Measurements from ENCODE around the gene PKP1. TPM values are rescaled to one million over a fixed set of nuclear protein-coding genes. Genes with fewer than 3 reads are reported as not detected.

Gene PKP1
- total and polyA plus RNA-seq, 2 of the 4 experiments (the other 2 are of a cell fraction), result 0.18 to 0.36 TPM

DNA sequence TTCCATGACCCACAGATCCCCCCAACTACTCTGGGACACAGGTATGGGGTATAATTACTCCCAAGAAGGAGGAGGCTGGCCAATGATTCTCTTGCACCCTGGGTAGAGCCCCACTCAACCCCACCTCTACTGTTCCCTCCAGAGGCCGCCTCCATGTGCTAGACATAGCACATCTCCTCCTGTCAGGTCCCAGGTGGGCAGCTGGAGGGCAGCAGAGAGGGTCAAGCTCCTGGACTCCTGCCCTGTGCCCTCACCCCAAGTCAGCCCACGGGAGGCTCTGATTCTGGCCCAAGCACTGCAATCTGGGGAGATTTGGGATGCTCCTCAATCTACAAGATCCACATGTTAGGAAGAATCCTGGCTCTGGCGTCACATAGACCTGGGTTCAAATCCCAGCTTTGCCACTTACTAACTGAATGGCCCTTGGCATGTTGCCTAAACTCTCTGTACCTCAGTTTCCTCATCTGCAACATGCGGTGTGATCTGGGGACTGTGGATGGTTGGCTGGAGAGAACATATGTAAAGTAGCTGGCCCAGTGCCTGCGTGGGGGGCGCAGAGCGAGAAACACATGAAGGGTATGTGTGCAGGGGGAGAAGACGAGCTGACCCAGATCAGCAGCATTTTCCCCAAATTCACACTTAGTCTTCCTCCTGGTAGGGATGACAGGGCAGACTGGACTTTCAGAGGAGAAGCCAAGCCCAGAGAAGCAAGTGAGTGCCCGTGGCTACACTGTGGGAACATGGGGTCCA lies 71.0 kb downstream of the PKP1 start:
- Histone ChIP-seq H3K79me1 (ENCODE audit: low read depth in 1 of 2, low read length in 2 of 2) (no peaks in the 10 kb centered on the region), H3K18ac (ENCODE audit: low read depth, low read length) (no peak overlapping the region), H2BK20ac (ENCODE audit: low read depth, low read length) (no peak overlapping the region), H4K20me1 (ENCODE audit: insufficient read depth, low read length) (no peaks in the 10 kb centered on the region; the same call in 1 of the 2 replicates), H2AK9ac (replicated peaks; ENCODE audit: low read depth, low read length, poor library complexity) (peak overlapping the region; percentile 24), H3K4me3 (ENCODE audit: insufficient read depth, low read depth, low read length) (no peak overlapping the region), H3K27ac (ENCODE audit: insufficient read depth, low read length) (no peak overlapping the region), H4K91ac (ENCODE audit: insufficient read depth, low read depth, low read length) (no peak overlapping the region), H3K14ac (replicated peaks; ENCODE audit: low read depth, low read length) (no peak overlapping the region), H3K9me3 (ENCODE audit: control insufficient read depth, insufficient read depth, low read length) (no peaks in the 10 kb centered on the region), H2BK120ac (ENCODE audit: low read depth, low read length) (no peak overlapping the region), H3K27me3 (ENCODE audit: control insufficient read depth, insufficient read depth, low read length) (peaks cover 70% of the 10 kb centered on the region), H2BK15ac (ENCODE audit: low read depth, low read length) (no peak overlapping the region), H3K9ac (ENCODE audit: low read depth, low read length) (no peak overlapping the region), H3K4ac (ENCODE audit: low read depth, low read length) (no peak overlapping the region), H4K8ac (ENCODE audit: low read depth in 2 of 2, low read length in 2 of 2) (no peak overlapping the region), H3K9me1 (ENCODE audit: insufficient read depth, low read length) (no peaks in the 10 kb centered on the region), H3K56ac (ENCODE audit: extremely low read depth, insufficient read depth, low read length) (no peak overlapping the region), H3K4me2 (ENCODE audit: low read depth, low read length) (no peak overlapping the region), H3K36me3 (ENCODE audit: control insufficient read depth, insufficient read depth, low read length) (no peaks in the 10 kb centered on the region), H2AK5ac (ENCODE audit: low read depth, low read length) (no peak overlapping the region), H3K23ac (ENCODE audit: low read depth, low read length) (no peak overlapping the region), H2BK5ac (ENCODE audit: low read depth, low read length, poor library complexity, severe bottlenecking) (no peak overlapping the region), H3K4me1 (ENCODE audit: control insufficient read depth, insufficient read depth, low read length) (no peaks in the 10 kb centered on the region), H4K5ac (ENCODE audit: low read depth, low read length) (no peak overlapping the region), H2AFZ (replicated peaks; ENCODE audit: low read length, poor library complexity) (no peak overlapping the region)
- dilution Hi-C loops (cut with HindIII; ENCODE audit: low sequenced_read_pairs, unreplicated experiment) (no loop called here), intact Hi-C loops (cut with micrococcal nuclease) (no loop called here), in situ Hi-C loops (cut with MboI; ENCODE audit: low sequenced_read_pairs) (loop anchor here (5.0 kb wide), 1 partner anchor 92 kb away; no protein-coding TSS in a partner anchor)
- ChIA-PET CTCF (no interaction called here), POLR2A (ENCODE audit: unreplicated experiment) (no interaction called here)
- ATAC-seq (ENCODE audit: low read depth) (no peak), DNase-seq (no peak)
- no CpG with 5 or more reads among the region's 9 CpGs for WGBS, 2 experiments (ENCODE audit: extremely low coverage in 2 of 2, insufficient read length in 1 of 2)
- BruUV-seq (replicated peaks), result no TSS peak
- TF ChIP-seq MAZ (IDR thresholded peaks at IDR 0.05; ENCODE audit: borderline replicate concordance, low read depth, low read length), result no peak
- TF ChIP-seq, protein P1, sequence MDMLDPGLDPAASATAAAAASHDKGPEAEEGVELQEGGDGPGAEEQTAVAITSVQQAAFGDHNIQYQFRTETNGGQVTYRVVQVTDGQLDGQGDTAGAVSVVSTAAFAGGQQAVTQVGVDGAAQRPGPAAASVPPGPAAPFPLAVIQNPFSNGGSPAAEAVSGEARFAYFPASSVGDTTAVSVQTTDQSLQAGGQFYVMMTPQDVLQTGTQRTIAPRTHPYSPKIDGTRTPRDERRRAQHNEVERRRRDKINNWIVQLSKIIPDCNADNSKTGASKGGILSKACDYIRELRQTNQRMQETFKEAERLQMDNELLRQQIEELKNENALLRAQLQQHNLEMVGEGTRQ (IDR thresholded peaks at IDR 0.05; ENCODE audit: low read depth, low read length), result no peak
- TF ChIP-seq, protein P2, sequence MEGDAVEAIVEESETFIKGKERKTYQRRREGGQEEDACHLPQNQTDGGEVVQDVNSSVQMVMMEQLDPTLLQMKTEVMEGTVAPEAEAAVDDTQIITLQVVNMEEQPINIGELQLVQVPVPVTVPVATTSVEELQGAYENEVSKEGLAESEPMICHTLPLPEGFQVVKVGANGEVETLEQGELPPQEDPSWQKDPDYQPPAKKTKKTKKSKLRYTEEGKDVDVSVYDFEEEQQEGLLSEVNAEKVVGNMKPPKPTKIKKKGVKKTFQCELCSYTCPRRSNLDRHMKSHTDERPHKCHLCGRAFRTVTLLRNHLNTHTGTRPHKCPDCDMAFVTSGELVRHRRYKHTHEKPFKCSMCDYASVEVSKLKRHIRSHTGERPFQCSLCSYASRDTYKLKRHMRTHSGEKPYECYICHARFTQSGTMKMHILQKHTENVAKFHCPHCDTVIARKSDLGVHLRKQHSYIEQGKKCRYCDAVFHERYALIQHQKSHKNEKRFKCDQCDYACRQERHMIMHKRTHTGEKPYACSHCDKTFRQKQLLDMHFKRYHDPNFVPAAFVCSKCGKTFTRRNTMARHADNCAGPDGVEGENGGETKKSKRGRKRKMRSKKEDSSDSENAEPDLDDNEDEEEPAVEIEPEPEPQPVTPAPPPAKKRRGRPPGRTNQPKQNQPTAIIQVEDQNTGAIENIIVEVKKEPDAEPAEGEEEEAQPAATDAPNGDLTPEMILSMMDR (conservative IDR thresholded peaks at IDR 0.05; ENCODE audit: low read depth, low read length), result no peak
- TF ChIP-seq, protein P3, sequence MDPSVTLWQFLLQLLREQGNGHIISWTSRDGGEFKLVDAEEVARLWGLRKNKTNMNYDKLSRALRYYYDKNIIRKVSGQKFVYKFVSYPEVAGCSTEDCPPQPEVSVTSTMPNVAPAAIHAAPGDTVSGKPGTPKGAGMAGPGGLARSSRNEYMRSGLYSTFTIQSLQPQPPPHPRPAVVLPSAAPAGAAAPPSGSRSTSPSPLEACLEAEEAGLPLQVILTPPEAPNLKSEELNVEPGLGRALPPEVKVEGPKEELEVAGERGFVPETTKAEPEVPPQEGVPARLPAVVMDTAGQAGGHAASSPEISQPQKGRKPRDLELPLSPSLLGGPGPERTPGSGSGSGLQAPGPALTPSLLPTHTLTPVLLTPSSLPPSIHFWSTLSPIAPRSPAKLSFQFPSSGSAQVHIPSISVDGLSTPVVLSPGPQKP (IDR thresholded peaks at IDR 0.05; ENCODE audit: borderline replicate concordance, low read depth, low read length), result no peak
- no peak for TF ChIP-seq RFX5 (IDR thresholded peaks at IDR 0.05; ENCODE audit: low read depth, low read length)
- TF ChIP-seq NFE2L2 (IDR thresholded peaks at IDR 0.05; ENCODE audit: low read depth, low read length), result no peak
- no peak for TF ChIP-seq MAFK (IDR thresholded peaks at IDR 0.05; ENCODE audit: low read depth, low read length)
- no peak for TF ChIP-seq SMC3 (IDR thresholded peaks at IDR 0.05; ENCODE audit: low read depth, low read length)
- no peak for TF ChIP-seq CHD1 (IDR thresholded peaks at IDR 0.05; ENCODE audit: low read depth, low read length)
- TF ChIP-seq BHLHE40 (IDR thresholded peaks at IDR 0.05; ENCODE audit: low read depth, low read length), result no peak
- no peak for TF ChIP-seq FOS (IDR thresholded peaks at IDR 0.05; ENCODE audit: low read depth, low read length)
- TF ChIP-seq RCOR1 (IDR thresholded peaks at IDR 0.05; ENCODE audit: insufficient replicate concordance, low read length), result no peak
- TF ChIP-seq CEBPB (IDR thresholded peaks at IDR 0.05; ENCODE audit: low read depth, low read length), result no peak
- TF ChIP-seq MXI1 (IDR thresholded peaks at IDR 0.05; ENCODE audit: borderline replicate concordance, low read depth, low read length), result no peak
- no peak for TF ChIP-seq POLR2A (IDR thresholded peaks at IDR 0.05; ENCODE audit: low read depth, low read length)

Measured in IMR-90 (cell line).